GOT3 (cell line): ENCODE data around the gene KANK4.

ENCODE experiments used
- DNase-seq: peaks from one replicate; lab custom pipeline; 2025; ENCODE audit warnings: mixed read lengths; lab: John Stamatoyannopoulos, UW

Gene KANK4

GRCh38 chr1:62207187-62207586 lies 112.0 kb downstream of the KANK4 start:
- no peak for DNase-seq

DNA sequence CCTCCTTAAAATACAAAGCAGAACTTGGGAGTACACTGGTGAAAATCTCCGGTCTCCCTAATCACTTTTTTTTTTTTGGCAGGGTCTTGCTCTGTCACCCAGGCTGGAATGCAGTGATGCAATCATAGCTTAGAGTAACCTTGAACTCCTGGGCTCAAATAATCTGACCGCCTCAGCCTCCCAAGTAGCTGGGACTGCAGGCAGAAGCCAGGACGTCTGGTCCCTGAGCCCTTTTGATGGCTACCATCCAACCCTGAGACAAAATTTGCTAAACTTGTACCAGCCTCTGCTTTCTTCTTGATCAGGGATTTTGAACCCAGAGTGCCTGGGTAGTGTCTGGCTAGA lies 120.5 kb downstream of the KANK4 start:
- DNase-seq, result no peak

- no peak for DNase-seq
Observed at GRCh38 chr1:62198069-62198780, 121.0 kb downstream of the KANK4 start.

- no peak for DNase-seq
Observed at GRCh38 chr1:62196086-62196690, 123.0 kb downstream of the KANK4 start.

DNA sequence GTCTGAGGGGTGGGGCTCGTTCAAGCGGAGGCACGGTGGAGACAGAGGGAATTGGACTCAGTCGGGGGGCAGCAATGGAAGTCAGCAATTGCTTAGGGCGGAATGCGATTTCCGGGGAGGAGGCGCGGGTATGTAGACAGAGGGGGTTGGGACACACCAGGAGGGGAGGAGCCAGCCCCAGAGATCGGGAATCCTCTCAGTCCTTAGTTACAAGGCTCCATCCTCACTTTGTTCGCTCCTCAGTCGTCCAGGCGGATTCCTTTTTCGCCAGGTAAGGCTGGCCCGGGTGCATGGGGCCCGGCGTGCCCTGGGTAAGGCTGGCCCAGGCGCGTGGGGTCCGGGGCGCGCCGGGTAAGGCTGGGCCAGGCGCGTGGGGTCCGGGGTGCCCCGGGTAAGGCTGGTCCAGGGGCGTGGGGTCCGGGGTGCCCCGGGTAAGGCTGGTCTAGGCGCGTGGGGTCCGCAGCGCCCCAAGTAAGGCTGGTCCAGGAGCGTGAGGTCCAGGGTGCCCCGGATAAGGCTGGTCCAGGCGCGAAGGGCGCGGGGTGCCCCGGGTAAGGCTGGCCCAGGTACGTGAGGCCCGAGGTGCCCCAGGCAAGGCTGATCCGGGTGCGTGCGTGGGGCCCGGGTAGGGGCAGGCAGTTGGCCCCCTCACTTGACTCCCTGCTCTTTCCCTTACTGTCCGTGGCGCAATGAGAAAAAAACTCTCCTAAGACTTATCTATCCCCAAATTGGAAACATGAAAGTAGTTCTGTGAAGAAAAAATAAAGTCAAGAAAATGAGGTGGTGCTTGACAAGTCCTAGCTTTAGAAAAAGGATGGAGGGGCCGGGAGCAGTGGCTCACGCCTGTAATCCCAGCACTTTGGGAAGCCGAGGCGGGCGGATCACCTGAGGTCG lies 124.3 kb downstream of the KANK4 start, which contains the start of gene L1TD1:
L1TD1 (plus strand) TSS at position 199 of the 894 bp plus-strand sequence. CDS start 11,780 bp downstream, outside the sequence.
- no peak for DNase-seq

DNA sequence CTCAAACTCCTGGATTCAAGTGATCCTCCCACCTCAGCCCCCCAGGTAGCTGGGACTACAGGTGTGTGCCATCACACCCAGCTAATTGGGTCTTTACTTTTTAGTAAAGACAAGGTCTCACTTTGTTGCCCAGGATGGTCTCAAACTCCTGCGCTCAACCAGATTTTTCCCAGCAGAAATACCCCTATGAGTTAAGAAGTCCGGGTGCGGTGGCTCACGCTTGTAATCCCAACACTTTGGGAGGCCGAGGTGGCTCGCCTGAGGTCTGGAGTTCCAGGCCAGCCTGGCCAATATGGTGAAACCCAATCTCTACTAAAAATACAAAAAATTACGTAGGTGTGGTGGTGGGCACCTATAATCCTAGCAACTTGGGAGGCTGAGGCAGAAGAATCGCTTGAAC lies 131.1 kb downstream of the KANK4 start:
- no peak for DNase-seq

DNA sequence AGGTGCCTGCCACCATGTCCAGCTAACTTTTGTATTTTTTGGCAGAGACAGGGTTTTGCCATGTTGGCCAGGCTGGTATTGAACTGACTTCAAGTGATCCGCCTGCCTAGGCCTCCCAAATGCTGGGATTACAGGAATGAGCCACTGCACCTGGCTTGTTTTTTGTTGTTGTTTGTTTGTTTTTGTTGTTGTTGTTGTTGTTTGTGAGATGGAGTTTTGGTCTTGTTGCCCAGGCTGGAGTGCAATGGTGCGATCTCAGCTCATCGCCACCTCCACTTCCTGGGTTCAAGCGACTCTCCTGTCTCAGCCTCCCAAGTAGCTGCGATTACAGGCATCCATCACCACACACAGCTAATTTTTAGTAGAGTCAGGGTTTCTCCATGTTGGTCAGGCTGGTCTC lies 131.7 kb downstream of the KANK4 start:
- no peak for DNase-seq
